Spinal cord (tissue), 10 donors: Measurements from ENCODE around the gene ESYT2. TPM values are rescaled to one million over a fixed set of nuclear protein-coding genes. Genes with fewer than 3 reads are reported as not detected.
A peak's percentile ranks its signal among the peaks of the same experiment; 100 is the strongest.

Source experiments
- DNase-seq, 6 donors: peaks; one replicate each; pipeline versions ENCODE4 v3.0.0 to v3.0.0-alpha.2; 2013 to 2015; ENCODE audit warnings: low spot score in 6 of 6, low read depth in 4 of 6
- H3K27ac ChIP-seq: one replicate; pipeline ENCODE4 v1.5.1; 2013; ENCODE audit warnings: low read depth, low read length, control low read depth
- H3K27me3 ChIP-seq: one replicate; pipeline ENCODE4 v1.6.1; 2013; ENCODE audit warnings: low read length; ENCODE audit not compliant: control insufficient read depth, insufficient read depth
- H3K36me3 ChIP-seq: one replicate; pipeline ENCODE4 v1.6.1; 2013; ENCODE audit warnings: low read length; ENCODE audit not compliant: control insufficient read depth, insufficient read depth
- H3K4me1 ChIP-seq: one replicate; pipeline ENCODE4 v1.6.1; 2013; ENCODE audit warnings: low read length; ENCODE audit not compliant: control insufficient read depth, insufficient read depth
- H3K4me3 ChIP-seq: one replicate; pipeline ENCODE4 v1.5.1; 2013; ENCODE audit warnings: low read depth, low read length, control low read depth
- H3K9me3 ChIP-seq: one replicate; pipeline ENCODE4 v1.6.1; 2013; ENCODE audit warnings: low read length; ENCODE audit not compliant: control insufficient read depth, insufficient read depth
- WGBS: methylation state at CpG from one replicate; pipeline ENCODE4 v1.1.5; 2013; ENCODE audit warnings: missing lambda C conversion rate; ENCODE audit not compliant: insufficient coverage; 5-methylcytosine and 5-hydroxymethylcytosine counted together
- polyA plus RNA-seq, 2 donors: library from polyadenylated mRNA; unstranded; fragments of 120-200 nt; gene quantifications; one replicate each; pipeline ENCODE4 v1.2.1, GENCODE V29; 2013; ENCODE audit not compliant: insufficient read length in 2 of 2
- total RNA-seq, 2 donors: library from RNA; depleted of rRNA in 1 of 2; stranded (reverse); fragments of 120-200 nt in 1 of 2; fragments of >200 nt in 1 of 2; gene quantifications; one replicate each; pipeline versions ENCODE4 v1.2.3 to v1.2.4, GENCODE V29; 2013 to 2014
- donor health status: healthy.

The ESYT2 gene
- total and polyA plus RNA-seq, 4 donors: 28.0 to 73.9 (median 51.9) TPM

GRCh38 chr7:158816271-158816670 is 13.0 kb downstream of the ESYT2 start:
- Histone ChIP-seq H3K4me3 (no peak overlapping the region), H3K27ac (peak overlapping the region; percentile 68), H3K4me1 (peaks cover 18% of the 10 kb centered on the region), H3K36me3 (no peaks in the 10 kb centered on the region), H3K27me3 (no peaks in the 10 kb centered on the region), H3K9me3 (no peaks in the 10 kb centered on the region)
- no peak for DNase-seq
- WGBS: no CpG with 5 or more reads among the region's 3 CpGs

- H3K4me3 ChIP-seq: no peak overlapping the region
- H3K27me3 ChIP-seq: no peaks in the 10 kb centered on the region
- H3K36me3 ChIP-seq: no peaks in the 10 kb centered on the region
- H3K4me1 ChIP-seq: peaks cover 18% of the 10 kb centered on the region
- DNase-seq: no peak
- no peaks in the 10 kb centered on the region for H3K9me3 ChIP-seq
- 90% methylated on average over 6 of the region's 6 CpGs for WGBS
- H3K27ac ChIP-seq: peak overlapping the region; percentile 68
Observed at GRCh38 chr7:158815800-158816128, 13.5 kb downstream of the ESYT2 start.

- H3K9me3 ChIP-seq: no peaks in the 10 kb centered on the region
- WGBS: 39% methylated on average over 7 of the region's 7 CpGs
- H3K27me3 ChIP-seq: no peaks in the 10 kb centered on the region
- H3K36me3 ChIP-seq: no peaks in the 10 kb centered on the region
- no peak for DNase-seq
- H3K4me3 ChIP-seq: no peak overlapping the region
- H3K27ac ChIP-seq: peak overlapping the region; percentile 68
- peaks cover 18% of the 10 kb centered on the region for H3K4me1 ChIP-seq
Observed at GRCh38 chr7:158815083-158815799, 14.1 kb downstream of the ESYT2 start.

GRCh38 chr7:158814637-158815036 is 14.7 kb downstream of the ESYT2 start:
- Histone ChIP-seq H3K27me3 (no peaks in the 10 kb centered on the region), H3K27ac (peak overlapping the region; percentile 68), H3K4me3 (no peak overlapping the region), H3K4me1 (peaks cover 18% of the 10 kb centered on the region), H3K9me3 (no peaks in the 10 kb centered on the region), H3K36me3 (no peaks in the 10 kb centered on the region)
- 100% methylated on average over 1 of the region's 2 CpGs for WGBS
- no peak for DNase-seq

- no peaks in the 10 kb centered on the region for H3K9me3 ChIP-seq
- peaks cover 5% of the 10 kb centered on the region for H3K36me3 ChIP-seq
- H3K27ac ChIP-seq: no peak overlapping the region
- no peak overlapping the region for H3K4me3 ChIP-seq
- no peaks in the 10 kb centered on the region for H3K27me3 ChIP-seq
- 94% methylated on average over 2 of the region's 5 CpGs for WGBS
- DNase-seq: no peak
- H3K4me1 ChIP-seq: peaks cover 10% of the 10 kb centered on the region
Observed at GRCh38 chr7:158812684-158813083, 16.6 kb downstream of the ESYT2 start.

- no peak overlapping the region for H3K27ac ChIP-seq
- DNase-seq: no peak
- H3K4me1 ChIP-seq: peaks cover 10% of the 10 kb centered on the region
- H3K4me3 ChIP-seq: no peak overlapping the region
- peaks cover 6% of the 10 kb centered on the region for H3K36me3 ChIP-seq
- 79% methylated on average over 3 of the region's 5 CpGs for WGBS
- H3K27me3 ChIP-seq: no peaks in the 10 kb centered on the region
- H3K9me3 ChIP-seq: no peaks in the 10 kb centered on the region
Observed at GRCh38 chr7:158811894-158812293, 17.4 kb downstream of the ESYT2 start.

GRCh38 chr7:158811461-158811860 is 17.8 kb downstream of the ESYT2 start:
- DNase-seq: no peak
- 95% methylated on average over 7 of the region's 8 CpGs for WGBS
- no peak overlapping the region for H3K27ac ChIP-seq
- peaks cover 10% of the 10 kb centered on the region for H3K4me1 ChIP-seq
- no peak overlapping the region for H3K4me3 ChIP-seq
- H3K27me3 ChIP-seq: no peaks in the 10 kb centered on the region
- H3K36me3 ChIP-seq: peaks cover 6% of the 10 kb centered on the region
- H3K9me3 ChIP-seq: no peaks in the 10 kb centered on the region

GRCh38 chr7:158810846-158811245 is 18.5 kb downstream of the ESYT2 start:
- Histone ChIP-seq H3K27ac (no peak overlapping the region), H3K27me3 (no peaks in the 10 kb centered on the region), H3K36me3 (peaks cover 6% of the 10 kb centered on the region), H3K9me3 (no peaks in the 10 kb centered on the region), H3K4me3 (no peak overlapping the region), H3K4me1 (peaks cover 7% of the 10 kb centered on the region)
- no peak for DNase-seq
- 82% methylated on average over 3 of the region's 5 CpGs for WGBS

- H3K27me3 ChIP-seq: no peaks in the 10 kb centered on the region
- H3K27ac ChIP-seq: no peak overlapping the region
- H3K4me3 ChIP-seq: no peak overlapping the region
- H3K36me3 ChIP-seq: peaks cover 6% of the 10 kb centered on the region
- no CpG with 5 or more reads among the region's 1 CpG for WGBS
- H3K9me3 ChIP-seq: no peaks in the 10 kb centered on the region
- DNase-seq: no peak
- peaks cover under 1% of the 10 kb centered on the region for H3K4me1 ChIP-seq
Observed at GRCh38 chr7:158809596-158809995, 19.7 kb downstream of the ESYT2 start.

- no peaks in the 10 kb centered on the region for H3K4me1 ChIP-seq
- WGBS: 96% methylated on average over 16 of the region's 18 CpGs
- H3K9me3 ChIP-seq: no peaks in the 10 kb centered on the region
- peaks cover 6% of the 10 kb centered on the region for H3K36me3 ChIP-seq
- DNase-seq: no peak
- H3K27ac ChIP-seq: no peak overlapping the region
- H3K4me3 ChIP-seq: no peak overlapping the region
- no peaks in the 10 kb centered on the region for H3K27me3 ChIP-seq
Observed at GRCh38 chr7:158808126-158808525, 21.2 kb downstream of the ESYT2 start.
